ENCODE measurements around the gene UHRF1. TPM values are rescaled to one million over a fixed set of nuclear protein-coding genes. Genes with fewer than 3 reads are reported as not detected.

The UHRF1 gene
- polyA plus RNA-seq, 1 experiment, result 10.3 TPM

GRCh38 chr19:4867534-4868285, 41.6 kb upstream of the UHRF1 start, which contains the start of gene PLIN3:
Gene PLIN3 (minus strand): TSS chr19:4867667. CDS start chr19:4861394, 6,273 bp downstream.
- ChIA-PET CTCF (interaction anchor here (0.6 to 4.4 kb wide), 10 partner anchors 18 to 181 kb away, joined by 3 to 37 read pairs (median 6); partner anchors contain the start of gene FEM1A), POLR2A (interaction anchor here (0.6 to 1.0 kb wide), 2 partner anchors 44 to 172 kb away, joined by 3 to 10 read pairs; no protein-coding TSS in a partner anchor)
- no peaks in the 10 kb centered on the region for H3K27me3 ChIP-seq (ENCODE audit: control insufficient read depth, insufficient read depth, low read length)
- DNase-seq (ENCODE audit: low read depth), result peak; percentile 67
- H3K36me3 ChIP-seq (ENCODE audit: control insufficient read depth, insufficient read depth, low read length), result peaks cover 2% of the 10 kb centered on the region; the same call in 1 of the 2 replicates
- H3K4me3 ChIP-seq (ENCODE audit: low read depth, low read length), result peak within 1 kb of the TSS; percentile 92
- no peak for TF ChIP-seq CTCF (IDR thresholded peaks at IDR 0.05; ENCODE audit: insufficient read depth, low read depth, low read length)

- Histone ChIP-seq H3K27me3 (ENCODE audit: control insufficient read depth, insufficient read depth, low read length) (no peaks in the 10 kb centered on the region), H3K36me3 (ENCODE audit: control insufficient read depth, insufficient read depth, low read length) (peaks cover 2% of the 10 kb centered on the region; the same call in 1 of the 2 replicates), H3K4me3 (ENCODE audit: low read depth, low read length) (no peak overlapping the region)
- ChIA-PET POLR2A (no interaction called here), CTCF (interaction anchor here (0.9 to 4.4 kb wide), 9 partner anchors 17 to 163 kb away, joined by 3 to 37 read pairs (median 5); no protein-coding TSS in a partner anchor)
- no peak for TF ChIP-seq CTCF (IDR thresholded peaks at IDR 0.05; ENCODE audit: insufficient read depth, low read depth, low read length)
- no peak for DNase-seq (ENCODE audit: low read depth)
Measured at GRCh38 chr19:4868286-4868834, 40.9 kb upstream of the UHRF1 start.

- ChIA-PET CTCF (interaction anchor here (0.6 to 6.8 kb wide), 8 partner anchors 9 to 162 kb away, joined by 3 to 58 read pairs (median 8); no protein-coding TSS in a partner anchor), POLR2A (no interaction called here)
- no peak overlapping the region for H3K4me3 ChIP-seq (ENCODE audit: low read depth, low read length)
- no peak for TF ChIP-seq CTCF (IDR thresholded peaks at IDR 0.05; ENCODE audit: insufficient read depth, low read depth, low read length)
- H3K27me3 ChIP-seq (ENCODE audit: control insufficient read depth, insufficient read depth, low read length), result no peaks in the 10 kb centered on the region
- no peaks in the 10 kb centered on the region for H3K36me3 ChIP-seq (ENCODE audit: control insufficient read depth, insufficient read depth, low read length)
- peak; percentile 83 for DNase-seq (ENCODE audit: low read depth)
Measured at GRCh38 chr19:4870025-4870700, 39.1 kb upstream of the UHRF1 start.

- TF ChIP-seq CTCF (IDR thresholded peaks at IDR 0.05; ENCODE audit: insufficient read depth, low read depth, low read length), result no peak
- POLR2A ChIA-PET, result no interaction called here
- H3K4me3 ChIP-seq (ENCODE audit: low read depth, low read length), result no peak overlapping the region
- H3K27me3 ChIP-seq (ENCODE audit: control insufficient read depth, insufficient read depth, low read length), result no peaks in the 10 kb centered on the region
- CTCF ChIA-PET, result interaction anchor here (0.7 to 6.8 kb wide), 12 partner anchors 11 to 160 kb away, joined by 3 to 58 read pairs (median 6); no protein-coding TSS in a partner anchor
- H3K36me3 ChIP-seq (ENCODE audit: control insufficient read depth, insufficient read depth, low read length), result no peaks in the 10 kb centered on the region
- DNase-seq (ENCODE audit: low read depth), result no peak
Measured at GRCh38 chr19:4871711-4872110, 37.6 kb upstream of the UHRF1 start.

GRCh38 chr19:4873930-4874329, 35.4 kb upstream of the UHRF1 start:
- no peaks in the 10 kb centered on the region for H3K36me3 ChIP-seq (ENCODE audit: control insufficient read depth, insufficient read depth, low read length)
- no peak for TF ChIP-seq CTCF (IDR thresholded peaks at IDR 0.05; ENCODE audit: insufficient read depth, low read depth, low read length)
- ChIA-PET POLR2A (no interaction called here), CTCF (interaction anchor here (0.6 to 6.8 kb wide), 7 partner anchors 8 to 158 kb away, joined by 3 to 58 read pairs (median 5); no protein-coding TSS in a partner anchor)
- no peak overlapping the region for H3K4me3 ChIP-seq (ENCODE audit: low read depth, low read length)
- DNase-seq (ENCODE audit: low read depth), result no peak
- no peaks in the 10 kb centered on the region for H3K27me3 ChIP-seq (ENCODE audit: control insufficient read depth, insufficient read depth, low read length)

Data from BJ (cell line).